ENCODE measurements around the gene PARP6.

The PARP6 gene

DNA sequence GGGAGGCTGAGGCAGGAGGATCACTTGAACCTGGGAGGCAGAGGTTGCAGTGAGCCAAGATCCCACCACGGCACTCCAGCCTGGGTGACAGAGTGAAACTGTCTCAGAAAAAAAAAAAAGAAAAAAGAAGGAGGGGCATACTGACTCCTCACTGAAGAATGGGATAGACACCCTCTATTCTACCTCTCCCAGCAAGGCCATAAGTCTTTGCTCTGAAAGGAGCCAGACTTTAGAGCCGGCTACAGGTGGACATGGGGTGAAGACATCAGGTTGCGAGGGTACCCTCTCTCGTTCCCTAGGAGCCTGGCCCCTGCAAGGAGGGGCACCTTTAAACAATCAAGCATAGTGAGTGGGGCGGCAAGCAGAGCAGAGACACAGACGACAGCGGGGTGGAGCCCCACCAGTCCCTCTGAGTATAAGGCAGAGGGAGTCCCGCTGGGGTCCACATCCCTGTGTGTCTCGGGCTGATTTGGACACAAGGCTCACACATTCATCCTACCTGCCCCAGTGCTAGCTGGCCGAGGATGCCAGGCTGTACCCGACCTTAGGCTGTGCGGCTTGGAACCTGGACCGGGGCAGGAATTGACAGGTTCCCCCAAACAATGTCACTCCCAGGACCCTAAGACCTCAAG is 75.8 kb downstream of the PARP6 start:
- TF ChIP-seq, protein P1, sequence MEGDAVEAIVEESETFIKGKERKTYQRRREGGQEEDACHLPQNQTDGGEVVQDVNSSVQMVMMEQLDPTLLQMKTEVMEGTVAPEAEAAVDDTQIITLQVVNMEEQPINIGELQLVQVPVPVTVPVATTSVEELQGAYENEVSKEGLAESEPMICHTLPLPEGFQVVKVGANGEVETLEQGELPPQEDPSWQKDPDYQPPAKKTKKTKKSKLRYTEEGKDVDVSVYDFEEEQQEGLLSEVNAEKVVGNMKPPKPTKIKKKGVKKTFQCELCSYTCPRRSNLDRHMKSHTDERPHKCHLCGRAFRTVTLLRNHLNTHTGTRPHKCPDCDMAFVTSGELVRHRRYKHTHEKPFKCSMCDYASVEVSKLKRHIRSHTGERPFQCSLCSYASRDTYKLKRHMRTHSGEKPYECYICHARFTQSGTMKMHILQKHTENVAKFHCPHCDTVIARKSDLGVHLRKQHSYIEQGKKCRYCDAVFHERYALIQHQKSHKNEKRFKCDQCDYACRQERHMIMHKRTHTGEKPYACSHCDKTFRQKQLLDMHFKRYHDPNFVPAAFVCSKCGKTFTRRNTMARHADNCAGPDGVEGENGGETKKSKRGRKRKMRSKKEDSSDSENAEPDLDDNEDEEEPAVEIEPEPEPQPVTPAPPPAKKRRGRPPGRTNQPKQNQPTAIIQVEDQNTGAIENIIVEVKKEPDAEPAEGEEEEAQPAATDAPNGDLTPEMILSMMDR (IDR thresholded peaks at IDR 0.05) = no peak

- TF ChIP-seq, protein P1 (IDR thresholded peaks at IDR 0.05) = no peak
Observed at GRCh38 chr15:72195101-72195511, 77.2 kb downstream of the PARP6 start.

- TF ChIP-seq, protein P1 (IDR thresholded peaks at IDR 0.05) = no peak
Observed at GRCh38 chr15:72193836-72194396, 78.4 kb downstream of the PARP6 start.

DNA sequence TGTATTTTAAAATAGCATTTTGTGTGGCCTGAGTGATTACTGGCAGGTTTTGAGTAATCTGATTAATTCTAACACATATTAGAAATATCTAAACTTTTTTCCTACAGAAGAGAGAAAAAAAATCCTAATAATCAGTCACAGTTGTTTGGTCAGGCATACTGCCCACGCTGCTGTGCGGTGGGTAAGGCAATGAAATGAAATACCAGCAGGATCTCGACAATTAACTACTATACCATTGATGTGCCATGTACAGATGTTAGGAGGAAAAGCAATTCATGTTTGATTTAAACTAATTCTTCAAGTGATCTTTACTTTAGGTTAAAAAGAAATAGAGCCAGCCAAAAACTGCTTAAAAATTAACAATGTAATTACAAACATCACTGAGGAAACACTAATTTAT is 79.9 kb downstream of the PARP6 start:
- TF ChIP-seq, protein P1 (IDR thresholded peaks at IDR 0.05) = no peak

Measured in LNCAP (cell line).